HepG2 (cell line): Measurements from ENCODE around the gene CSH1. TPM values are rescaled to one million over a fixed set of nuclear protein-coding genes. Genes with fewer than 3 reads are reported as not detected.
"Not testable (repeated sequence)": the region's sequence is repeated elsewhere in the genome, so short reads cannot be mapped to it uniquely, and the experiment has no call there.

ENCODE experiments used
- ATAC-seq: fragments of 200-7000 bp; cut with Tn5 transposase; 3 replicates; pipeline ENCODE4 v1.9.1; 2020; ENCODE audit warnings: mild to moderate bottlenecking, moderate library complexity
- BruUV-seq: library from RNA; stranded (reverse); fragments of 400-500 nt; replicated peaks from 2 replicates; lab custom pipeline; 2021; lab: Mats Ljungman, UMichigan
- CTCF ChIA-PET: fragments of 300-600 bp; formaldehyde crosslinking; extraction: SDS; loops from one replicate; lab custom pipeline; 2021; ENCODE audit warnings: low total read pairs, inconsistent platforms, low intra/inter-chr PET ratio; lab: Yijun Ruan, JAX
- POLR2A ChIA-PET: fragments of 350-600 bp; sonication (Branson Sonifier 250); formaldehyde crosslinking; loops from one replicate; lab custom pipeline; 2020; ENCODE audit warnings: antibody characterized with exemption, inconsistent platforms; lab: Yijun Ruan, JAX
- DNase-seq: peaks from one replicate; pipeline ENCODE4 v3.0.0-alpha.2; 2015; ENCODE audit warnings: low spot score
- FAIRE-seq: peaks from 3 replicates; lab custom pipeline; 2011; peaks lifted over from hg19 to GRCh38; lab: Jason Lieb, UNC
- H2AFZ ChIP-seq: one replicate; pipeline ENCODE4 v1.6.1; 2011; ENCODE audit warnings: low read length, inconsistent platforms
- H3K27ac ChIP-seq: fragments of 300-600 bp; 3 replicates; pipeline ENCODE4 v1.8.0; 2011; ENCODE audit warnings: mixed run types, mild to moderate bottlenecking, mixed read lengths, low read length, inconsistent platforms; ENCODE audit not compliant: insufficient read depth; ENCODE audit errors: extremely low read length
- H3K27me3 ChIP-seq, 2 experiments: fragments of 200-600 bp in 1 of 2; 2 replicates in 1 of 2; 3 replicates in 1 of 2; pipeline versions ENCODE4 v1.6.0 to v1.8.0; 2011; ENCODE audit warnings: low read length in 2 of 2, mild to moderate bottlenecking in 2 of 2, moderate library complexity in 2 of 2, inconsistent platforms in 1 of 2; ENCODE audit not compliant: insufficient read depth in 2 of 2, control insufficient read depth in 1 of 2
- H3K36me3 ChIP-seq, 2 experiments: fragments of 200-600 bp in 1 of 2; replicated peaks in 1 of 2; 2 replicates in 1 of 2; 3 replicates in 1 of 2; pipeline versions ENCODE4 v1.5.1 to v1.8.0; 2011; ENCODE audit warnings: low read length in 2 of 2, inconsistent platforms in 1 of 2; ENCODE audit not compliant: insufficient read depth in 2 of 2, control insufficient read depth in 1 of 2
- H3K4me1 ChIP-seq: 2 replicates; pipeline ENCODE4 v1.5.1; 2012; ENCODE audit warnings: low read length, inconsistent platforms; ENCODE audit not compliant: insufficient read depth
- H3K4me2 ChIP-seq: 2 replicates; pipeline ENCODE4 v1.6.0; 2011; ENCODE audit warnings: low read depth, low read length, inconsistent platforms
- H3K4me3 ChIP-seq, 3 experiments: fragments of 200-600 bp in 1 of 3; sonication (generic), shearing (Covaris generic) in 1 of 3; replicated peaks in 1 of 3; 2 replicates each; pipeline ENCODE4 v1.5.1; 2011 to 2016; ENCODE audit warnings: low read length in 3 of 3, inconsistent platforms in 2 of 3, low read depth in 2 of 3, mild to moderate bottlenecking in 2 of 3, control low read depth in 1 of 3, mixed read lengths in 1 of 3; ENCODE audit not compliant: insufficient read depth in 1 of 3
- H3K79me2 ChIP-seq: one replicate; pipeline ENCODE4 v1.6.1; 2011; ENCODE audit warnings: low read length, inconsistent platforms; ENCODE audit not compliant: insufficient read depth
- H3K9ac ChIP-seq: 2 replicates; pipeline ENCODE4 v1.6.0; 2011; ENCODE audit warnings: mild to moderate bottlenecking, low read depth, low read length, inconsistent platforms; ENCODE audit not compliant: insufficient read depth
- H3K9me3 ChIP-seq: 2 replicates; pipeline ENCODE4 v1.5.1; 2012; ENCODE audit warnings: mild to moderate bottlenecking, low read length
- H4K20me1 ChIP-seq: 2 replicates; pipeline ENCODE4 v1.6.0; 2011; ENCODE audit warnings: inconsistent platforms, mild to moderate bottlenecking, low read length, moderate library complexity; ENCODE audit not compliant: insufficient read depth
- JUN ChIP-seq: sonication (generic); formaldehyde crosslinking; IDR thresholded peaks from 2 replicates; pipeline ENCODE4 v1.4.0; 2020; ENCODE audit warnings: mild to moderate bottlenecking, missing genetic modification reagents
- KLF6 ChIP-seq: IDR thresholded peaks from 2 replicates; pipeline ENCODE4 v1.8.0; 2016; ENCODE audit warnings: missing biosample characterization, missing genetic modification reagents
- PPARG ChIP-seq: conservative IDR thresholded peaks from 2 replicates; pipeline ENCODE4 v1.6.1; 2016; ENCODE audit warnings: missing biosample characterization, missing genetic modification reagents
- RBFOX2 ChIP-seq: fragments of 200-400 bp; formaldehyde crosslinking; IDR thresholded peaks from 2 replicates; pipeline ENCODE4 v1.6.1; 2017; ENCODE audit warnings: low read depth, mild to moderate bottlenecking, low read length
- SIN3B ChIP-seq: fragments of 150-350 bp; IDR thresholded peaks from 2 replicates; pipeline ENCODE4 v1.6.1; 2014; ENCODE audit warnings: low read length
- STAG1 ChIP-seq: sonication (generic); formaldehyde crosslinking; IDR thresholded peaks from 2 replicates; pipeline ENCODE4 v1.4.0; 2020; ENCODE audit warnings: missing genetic modification reagents
- ZFP36 ChIP-seq: fragments of 150-350 bp; IDR thresholded peaks from 2 replicates; pipeline ENCODE4 v1.6.1; 2018; ENCODE audit warnings: borderline replicate concordance, low read length, low read depth; ENCODE audit not compliant: partially characterized antibody
- ZNF251 ChIP-seq: sonication (generic); formaldehyde crosslinking; IDR thresholded peaks from 2 replicates; pipeline ENCODE4 v1.9.0; 2021; ENCODE audit warnings: mild to moderate bottlenecking, missing genetic modification reagents
- ZNF788 ChIP-seq: sonication (generic); formaldehyde crosslinking; IDR thresholded peaks from 2 replicates; pipeline ENCODE4 v1.5.0; 2020; ENCODE audit warnings: mild to moderate bottlenecking, missing genetic modification reagents, borderline replicate concordance
- WGBS: methylation state at CpG from one replicate; pipeline ENCODE4 v1.1.6; 2017; ENCODE audit warnings: low lambda C conversion rate; 5-methylcytosine and 5-hydroxymethylcytosine counted together
- in situ Hi-C: cut with HindIII; loops from 2 replicates; pipeline ENCODE4 v1.10.0; 2017; ENCODE audit warnings: low pct_unique_long_range_greater_than_20kb; ENCODE audit not compliant: extremely low pct_ligation_motif_present
- intact Hi-C: fragments of 100-400 bp; cut with micrococcal nuclease; formaldehyde crosslinking; loops from one replicate; pipeline ENCODE4 v1.10.0; 2022; ENCODE audit not compliant: unreplicated experiment
- polyA plus RNA-seq, 8 experiments: library from polyadenylated mRNA; depleted of rRNA in 3 of 8; stranded (reverse) in 7 of 8; unstranded in 1 of 8; fragments of >200 nt; fragmentation: Illumina TruSeq in 4 of 8; extraction: Trizol in 4 of 8; gene quantifications; 2 replicates each; pipeline versions ENCODE4 v1.2.1 to v1.2.3, GENCODE V29; 2011 to 2016; ENCODE audit warnings: low read depth in 4 of 8, missing spikeins in 1 of 8, mixed read lengths in 1 of 8; ENCODE audit not compliant: insufficient read depth in 1 of 8
- total RNA-seq, 5 experiments: library from RNA; depleted of rRNA; stranded (reverse); fragments of >200 nt; fragmentation: Illumina TruSeq; extraction: Trizol; gene quantifications; 2 replicates each; pipeline ENCODE4 v1.2.3, GENCODE V29; 2016; ENCODE audit warnings: low read depth in 1 of 5
- TF ChIP-seq, protein P1 (sequence below): sonication (generic); formaldehyde crosslinking; IDR thresholded peaks from 2 replicates; pipeline ENCODE4 v1.5.0; 2020; ENCODE audit warnings: mild to moderate bottlenecking, missing genetic modification reagents, moderate library complexity
- TF ChIP-seq, protein P2 (sequence below): sonication (generic); formaldehyde crosslinking; IDR thresholded peaks from 2 replicates; pipeline ENCODE4 v1.4.0; 2020; ENCODE audit warnings: missing genetic modification reagents

Gene CSH1
- total and polyA plus RNA-seq, 2 of the 13 experiments (the other 11 are each of a cell fraction or from before 2014, with no cell fraction given): not detected

DNA sequence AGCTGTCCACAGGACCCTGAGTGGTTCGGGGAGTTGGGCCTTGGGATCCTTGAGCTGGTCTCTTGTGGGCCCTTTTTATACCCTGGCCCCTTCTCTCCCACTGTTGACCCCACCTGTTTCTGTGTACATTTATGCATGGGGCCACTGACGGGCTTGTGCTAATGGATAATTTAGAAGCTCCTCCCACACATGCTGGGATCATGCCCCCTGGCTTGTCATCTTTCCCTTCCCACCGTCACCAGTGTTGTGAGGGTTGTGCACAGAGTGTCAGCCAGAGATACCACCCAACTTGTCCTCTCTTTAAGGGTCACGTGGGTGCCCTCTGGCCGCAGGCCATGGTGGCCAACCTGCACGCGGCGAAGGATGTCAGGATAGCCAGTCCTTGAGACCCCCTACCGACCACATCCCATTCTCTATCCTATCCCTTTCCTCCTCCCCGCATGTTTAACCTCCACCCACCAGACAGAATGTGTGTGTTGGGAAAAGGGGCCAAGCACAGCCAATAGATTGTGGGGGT is 22.5 kb upstream of the CSH1 start, which contains the start of gene GH1:
Gene GH1, minus strand, starts transcription at position 51 of the 517 bp plus-strand sequence. CDS start 63 bp downstream, outside the sequence.
- FAIRE-seq, H4K20me1 ChIP-seq, H2AFZ ChIP-seq, in situ Hi-C loops, H3K36me3 ChIP-seq, DNase-seq, BruUV-seq, ATAC-seq, H3K9ac ChIP-seq, H3K4me3 ChIP-seq, H3K4me2 ChIP-seq, H3K9me3 ChIP-seq, H3K27ac ChIP-seq, H3K79me2 ChIP-seq: not testable (repeated sequence)
- POLR2A ChIA-PET: interaction anchor here (1.1 to 2.2 kb wide), 3 partner anchors 28 to 227 kb away, joined by 3 to 10 read pairs (median 4); no protein-coding TSS in a partner anchor
- CTCF ChIA-PET: interaction anchor here (1.3 to 2.6 kb wide), 5 partner anchors 28 to 107 kb away, joined by 5 to 27 read pairs (median 16); no protein-coding TSS in a partner anchor
- intact Hi-C loops: loop anchor here (2.0 to 10.0 kb wide), 4 partner anchors 32 to 216 kb away; partner anchors contain the start of gene ERN1
- H3K27me3 ChIP-seq: peaks cover 1 to 26% of the 10 kb centered on the region in 2 experiments; a peak in 3 of 5 replicates
- TF ChIP-seq ZNF788 (0 out of 2 replicates have a peak, but pooled peaks have one; percentile 8), JUN (CRISPR knock-in tag) (0 out of 2 replicates have a peak, but pooled peaks have one; percentile 16), ZNF251 (CRISPR knock-in tag) (0 out of 2 replicates have a peak, but pooled peaks have one; percentile 19)
- peaks cover 16% of the 10 kb centered on the region for H3K4me1 ChIP-seq
- WGBS: 44% methylated on average over 10 of the region's 10 CpGs

DNA sequence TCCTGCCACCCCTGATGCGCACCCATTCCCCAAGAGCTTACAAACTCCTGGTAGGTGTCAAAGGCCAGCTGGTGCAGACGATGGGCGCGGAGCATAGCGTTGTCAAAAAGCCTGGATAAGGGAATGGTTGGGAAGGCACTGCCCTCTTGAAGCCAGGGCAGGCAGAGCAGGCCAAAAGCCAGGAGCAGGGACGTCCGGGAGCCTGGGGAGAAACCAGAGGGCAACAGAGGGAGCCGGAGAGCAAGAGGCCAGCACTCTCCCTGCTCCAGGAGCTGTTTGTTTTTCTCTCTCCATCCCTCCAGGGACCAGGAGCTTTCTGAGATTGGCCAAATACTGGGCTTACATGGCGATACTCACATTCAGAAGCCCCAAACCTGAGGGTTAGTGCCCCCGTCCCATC is 21.9 kb upstream of the CSH1 start:
- no TSS peak for BruUV-seq
- TF ChIP-seq, protein P1, sequence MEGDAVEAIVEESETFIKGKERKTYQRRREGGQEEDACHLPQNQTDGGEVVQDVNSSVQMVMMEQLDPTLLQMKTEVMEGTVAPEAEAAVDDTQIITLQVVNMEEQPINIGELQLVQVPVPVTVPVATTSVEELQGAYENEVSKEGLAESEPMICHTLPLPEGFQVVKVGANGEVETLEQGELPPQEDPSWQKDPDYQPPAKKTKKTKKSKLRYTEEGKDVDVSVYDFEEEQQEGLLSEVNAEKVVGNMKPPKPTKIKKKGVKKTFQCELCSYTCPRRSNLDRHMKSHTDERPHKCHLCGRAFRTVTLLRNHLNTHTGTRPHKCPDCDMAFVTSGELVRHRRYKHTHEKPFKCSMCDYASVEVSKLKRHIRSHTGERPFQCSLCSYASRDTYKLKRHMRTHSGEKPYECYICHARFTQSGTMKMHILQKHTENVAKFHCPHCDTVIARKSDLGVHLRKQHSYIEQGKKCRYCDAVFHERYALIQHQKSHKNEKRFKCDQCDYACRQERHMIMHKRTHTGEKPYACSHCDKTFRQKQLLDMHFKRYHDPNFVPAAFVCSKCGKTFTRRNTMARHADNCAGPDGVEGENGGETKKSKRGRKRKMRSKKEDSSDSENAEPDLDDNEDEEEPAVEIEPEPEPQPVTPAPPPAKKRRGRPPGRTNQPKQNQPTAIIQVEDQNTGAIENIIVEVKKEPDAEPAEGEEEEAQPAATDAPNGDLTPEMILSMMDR: peak; percentile 49
- TF ChIP-seq SIN3B (no peak), ZNF788 (0 out of 2 replicates have a peak, but pooled peaks have one; percentile 8), STAG1 (peak; percentile 34), KLF6 (no peak), PPARG (no peak), ZFP36 (no peak), RBFOX2 (no peak)
- TF ChIP-seq, protein P2, sequence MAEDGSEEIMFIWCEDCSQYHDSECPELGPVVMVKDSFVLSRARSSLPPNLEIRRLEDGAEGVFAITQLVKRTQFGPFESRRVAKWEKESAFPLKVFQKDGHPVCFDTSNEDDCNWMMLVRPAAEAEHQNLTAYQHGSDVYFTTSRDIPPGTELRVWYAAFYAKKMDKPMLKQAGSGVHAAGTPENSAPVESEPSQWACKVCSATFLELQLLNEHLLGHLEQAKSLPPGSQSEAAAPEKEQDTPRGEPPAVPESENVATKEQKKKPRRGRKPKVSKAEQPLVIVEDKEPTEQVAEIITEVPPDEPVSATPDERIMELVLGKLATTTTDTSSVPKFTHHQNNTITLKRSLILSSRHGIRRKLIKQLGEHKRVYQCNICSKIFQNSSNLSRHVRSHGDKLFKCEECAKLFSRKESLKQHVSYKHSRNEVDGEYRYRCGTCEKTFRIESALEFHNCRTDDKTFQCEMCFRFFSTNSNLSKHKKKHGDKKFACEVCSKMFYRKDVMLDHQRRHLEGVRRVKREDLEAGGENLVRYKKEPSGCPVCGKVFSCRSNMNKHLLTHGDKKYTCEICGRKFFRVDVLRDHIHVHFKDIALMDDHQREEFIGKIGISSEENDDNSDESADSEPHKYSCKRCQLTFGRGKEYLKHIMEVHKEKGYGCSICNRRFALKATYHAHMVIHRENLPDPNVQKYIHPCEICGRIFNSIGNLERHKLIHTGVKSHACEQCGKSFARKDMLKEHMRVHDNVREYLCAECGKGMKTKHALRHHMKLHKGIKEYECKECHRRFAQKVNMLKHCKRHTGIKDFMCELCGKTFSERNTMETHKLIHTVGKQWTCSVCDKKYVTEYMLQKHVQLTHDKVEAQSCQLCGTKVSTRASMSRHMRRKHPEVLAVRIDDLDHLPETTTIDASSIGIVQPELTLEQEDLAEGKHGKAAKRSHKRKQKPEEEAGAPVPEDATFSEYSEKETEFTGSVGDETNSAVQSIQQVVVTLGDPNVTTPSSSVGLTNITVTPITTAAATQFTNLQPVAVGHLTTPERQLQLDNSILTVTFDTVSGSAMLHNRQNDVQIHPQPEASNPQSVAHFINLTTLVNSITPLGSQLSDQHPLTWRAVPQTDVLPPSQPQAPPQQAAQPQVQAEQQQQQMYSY: peak; percentile 60; the same call in 1 of the 2 replicates
- POLR2A ChIA-PET: interaction anchor here (2.2 kb wide), 1 partner anchor 28 kb away, joined by 10 read pairs; no protein-coding TSS in a partner anchor
- Histone ChIP-seq H3K27ac (no peak overlapping the region), H3K9ac (no peak overlapping the region), H3K4me2 (no peak overlapping the region), H3K4me3 (no peak overlapping the region), H3K79me2 (no peaks in the 10 kb centered on the region), H3K27me3 (peaks cover 1 to 32% of the 10 kb centered on the region in 2 experiments; a peak in 3 of 5 replicates), H3K36me3 (no peaks in the 10 kb centered on the region), H3K9me3 (no peaks in the 10 kb centered on the region), H2AFZ (no peak overlapping the region), H3K4me1 (peaks cover 16% of the 10 kb centered on the region), H4K20me1 (no peaks in the 10 kb centered on the region)
- FAIRE-seq: no peak
- peak; percentile 70 for ATAC-seq
- no peak for DNase-seq
- 25% methylated on average over 9 of the region's 10 CpGs for WGBS
- in situ Hi-C loops (no loop called here), intact Hi-C loops (loop anchor here (2.0 to 10.0 kb wide), 4 partner anchors 32 to 216 kb away; partner anchors contain the start of gene ERN1)
- CTCF ChIA-PET: interaction anchor here (1.6 to 2.6 kb wide), 2 partner anchors 28 to 72 kb away, joined by 25 to 27 read pairs; no protein-coding TSS in a partner anchor
